Right atrium auricular region (tissue), 2 donors: ENCODE results near the gene ZBTB40. TPM values are rescaled to one million over a fixed set of nuclear protein-coding genes. Genes with fewer than 3 reads are reported as not detected.

Source experiments
- DNase-seq: peaks from one replicate; pipeline ENCODE4 v3.0.0-alpha.2; 2019; ENCODE audit warnings: low spot score
- H3K27ac ChIP-seq, 2 donors: fragments of 200-600 bp; sonication (generic); 1 replicate in 1 of 2; 2 replicates in 1 of 2; pipeline ENCODE4 v1.5.1; 2016 to 2019
- H3K27me3 ChIP-seq, 2 donors: fragments of 200-600 bp; sonication (generic); one replicate each; pipeline versions ENCODE4 v1.5.1 to v1.6.0; 2017 to 2019
- H3K36me3 ChIP-seq: fragments of 200-600 bp; sonication (generic); one replicate; pipeline ENCODE4 v1.5.1; 2016
- H3K4me1 ChIP-seq, 2 donors: fragments of 200-600 bp; sonication (generic); one replicate each; pipeline versions ENCODE4 v1.5.1 to v1.6.0; 2017 to 2019
- H3K4me3 ChIP-seq, 2 donors: fragments of 200-600 bp; sonication (generic); 1 replicate in 1 of 2; 2 replicates in 1 of 2; pipeline ENCODE4 v1.5.1; 2017 to 2019; ENCODE audit warnings: mild to moderate bottlenecking in 1 of 2, moderate library complexity in 1 of 2
- H3K9me3 ChIP-seq, 2 donors: fragments of 200-600 bp; sonication (generic); one replicate each; pipeline ENCODE4 v1.5.1; 2019
- CTCF ChIP-seq, 2 donors: fragments of 200-600 bp; sonication (generic); IDR thresholded peaks; one replicate each; pipeline ENCODE4 v1.5.1; 2019; ENCODE audit warnings: antibody characterized with exemption in 2 of 2
- total RNA-seq, 2 donors: library from RNA; depleted of rRNA; stranded (reverse); fragments of >200 nt; gene quantifications; one replicate each; pipeline ENCODE4 v1.1.0, GENCODE V29; 2016

Gene ZBTB40
- total RNA-seq, 2 donors from 2014 or later: 10.4 to 12.5 TPM

- Histone ChIP-seq H3K36me3 (peaks cover 58% of the 10 kb centered on the region), H3K27ac (no peak overlapping the region), H3K9me3 (no peaks in the 10 kb centered on the region), H3K27me3 (no peaks in the 10 kb centered on the region), H3K4me3 (no peak overlapping the region), H3K4me1 (peaks cover 0 to 8% of the 10 kb centered on the region in 2 donors)
- no peak for TF ChIP-seq CTCF (IDR thresholded peaks at IDR 0.05)
- DNase-seq: no peak
Observed at GRCh38 chr1:22507587-22507986, 55.9 kb downstream of the ZBTB40 start.

- TF ChIP-seq CTCF (IDR thresholded peaks at IDR 0.05): no peak
- Histone ChIP-seq H3K27me3 (no peaks in the 10 kb centered on the region), H3K9me3 (no peaks in the 10 kb centered on the region), H3K36me3 (peaks cover 65% of the 10 kb centered on the region), H3K4me3 (no peak overlapping the region), H3K4me1 (peaks cover 0 to 8% of the 10 kb centered on the region in 2 donors), H3K27ac (no peak overlapping the region)
- DNase-seq: no peak
Observed at GRCh38 chr1:22508329-22508728, 56.7 kb downstream of the ZBTB40 start.

GRCh38 chr1:22508991-22509390 lies 57.3 kb downstream of the ZBTB40 start:
- Histone ChIP-seq H3K4me3 (no peak overlapping the region), H3K36me3 (peaks cover 72% of the 10 kb centered on the region), H3K27ac (no peak overlapping the region), H3K27me3 (no peaks in the 10 kb centered on the region), H3K4me1 (peaks cover 0 to 8% of the 10 kb centered on the region in 2 donors), H3K9me3 (no peaks in the 10 kb centered on the region)
- DNase-seq: no peak
- no peak for TF ChIP-seq CTCF (IDR thresholded peaks at IDR 0.05)

- DNase-seq: no peak
- H3K27me3 ChIP-seq: no peaks in the 10 kb centered on the region
- no peaks in the 10 kb centered on the region for H3K9me3 ChIP-seq
- H3K4me1 ChIP-seq: no peaks in the 10 kb centered on the region
- no peak overlapping the region for H3K4me3 ChIP-seq
- no peak for TF ChIP-seq CTCF (IDR thresholded peaks at IDR 0.05)
- no peak overlapping the region for H3K27ac ChIP-seq
- H3K36me3 ChIP-seq: peaks cover 80% of the 10 kb centered on the region
Observed at GRCh38 chr1:22509815-22510214, 58.2 kb downstream of the ZBTB40 start.

GRCh38 chr1:22512873-22513272 lies 61.2 kb downstream of the ZBTB40 start:
- H3K36me3 ChIP-seq: peaks cover 86% of the 10 kb centered on the region
- TF ChIP-seq CTCF (IDR thresholded peaks at IDR 0.05): no peak

GRCh38 chr1:22516906-22517571 lies 65.4 kb downstream of the ZBTB40 start:
- H3K4me3 ChIP-seq: no peak overlapping the region
- H3K9me3 ChIP-seq: no peaks in the 10 kb centered on the region
- H3K36me3 ChIP-seq: peaks cover 98% of the 10 kb centered on the region
- H3K4me1 ChIP-seq: no peaks in the 10 kb centered on the region
- no peak for TF ChIP-seq CTCF (IDR thresholded peaks at IDR 0.05)
- no peaks in the 10 kb centered on the region for H3K27me3 ChIP-seq
- no peak for DNase-seq
- H3K27ac ChIP-seq: no peak overlapping the region

More at GRCh38 chr1:22512873-22513272, 61.2 kb downstream of the ZBTB40 start:
- Histone ChIP-seq H3K27me3 (no peaks in the 10 kb centered on the region), H3K9me3 (no peaks in the 10 kb centered on the region), H3K27ac (no peak overlapping the region), H3K4me1 (no peaks in the 10 kb centered on the region), H3K4me3 (no peak overlapping the region)
- DNase-seq: no peak
